Measurements from ENCODE around the gene SLF1.

- no peak for TF ChIP-seq CTCF (IDR thresholded peaks at IDR 0.05; ENCODE audit: low read depth, low read length)
- TF ChIP-seq POLR2A (IDR thresholded peaks at IDR 0.05; ENCODE audit: extremely low read depth, insufficient read length) = no peak
- TF ChIP-seq, protein P1, sequence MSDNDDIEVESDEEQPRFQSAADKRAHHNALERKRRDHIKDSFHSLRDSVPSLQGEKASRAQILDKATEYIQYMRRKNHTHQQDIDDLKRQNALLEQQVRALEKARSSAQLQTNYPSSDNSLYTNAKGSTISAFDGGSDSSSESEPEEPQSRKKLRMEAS (IDR thresholded peaks at IDR 0.05; ENCODE audit: low read depth, low read length) = no peak
Observed at GRCh38 chr5:94658272-94658671, 39.8 kb downstream of the SLF1 start.

All from NB4 (cell line).